HCT116 (cell line): ENCODE results near the gene RYR3. TPM values are rescaled to one million over a fixed set of nuclear protein-coding genes. Genes with fewer than 3 reads are reported as not detected.

Experiments used
- ATAC-seq: fragments of 200-7000 bp; cut with Tn5 transposase; 2 replicates; pipeline ENCODE4 v1.9.1; 2020; ENCODE audit warnings: mild to moderate bottlenecking, moderate library complexity
- BruUV-seq: library from RNA; stranded (reverse); fragments of 400-500 nt; replicated peaks from 2 replicates; lab custom pipeline; 2021; lab: Mats Ljungman, UMichigan
- CTCF ChIA-PET: fragments of 300-600 bp; sonication (Branson Sonifier 250); formaldehyde crosslinking; loops from one replicate; lab custom pipeline; 2021; ENCODE audit warnings: antibody characterized with exemption; lab: Charles Lee
- POLR2A ChIA-PET: fragments of 300-600, 350-600 bp; sonication (Branson Sonifier 250); formaldehyde crosslinking; loops from one replicate; lab custom pipeline; 2021; ENCODE audit warnings: antibody characterized with exemption; lab: Charles Lee
- RAD21 ChIA-PET, 2 experiments: fragments of 300-600 bp; sonication (Branson Sonifier 250); formaldehyde crosslinking; loops; one replicate each; lab custom pipeline; 2023; ENCODE audit warnings: low total read pairs in 2 of 2; ENCODE audit not compliant: uncharacterized antibody in 2 of 2, unreplicated experiment in 2 of 2, low non-redundant PET in 1 of 2; lab: Charles Lee
- DNase-seq: peaks from one replicate; pipeline ENCODE4 v3.0.0-alpha.2; 2010; ENCODE audit warnings: low read depth, low spot score
- H2AFZ ChIP-seq: fragments of 200-600 bp; shearing (Covaris generic), sonication (generic); 2 replicates; pipeline ENCODE4 v1.6.1; 2017; ENCODE audit warnings: low read depth, mixed run types, mixed read lengths, antibody characterized with exemption, low read length; ENCODE audit not compliant: poor library complexity, severe bottlenecking
- H3K27ac ChIP-seq: 2 replicates; pipeline ENCODE4 v1.5.1; 2012; ENCODE audit warnings: low read depth, low read length
- H3K27me3 ChIP-seq: fragments of 200-600 bp; sonication (generic); 2 replicates; pipeline ENCODE4 v1.6.1; 2016; ENCODE audit warnings: mixed run types, low read length, mixed read lengths; ENCODE audit not compliant: insufficient read depth
- H3K36me3 ChIP-seq, 2 experiments: fragments of 200-500 bp in 1 of 2; fragments of 200-600 bp in 1 of 2; sonication (Bioruptor generic) in 1 of 2; sonication (generic) in 1 of 2; 2 replicates each; pipeline versions ENCODE4 v1.5.1 to v1.6.1; 2014 to 2016; ENCODE audit warnings: low read length in 2 of 2, inconsistent platforms in 1 of 2, mixed read lengths in 1 of 2, mixed run types in 1 of 2; ENCODE audit not compliant: insufficient read depth in 2 of 2, control insufficient read depth in 1 of 2
- H3K4me1 ChIP-seq, 2 experiments: fragments of 200-600 bp in 1 of 2; sonication (generic) in 1 of 2; 2 replicates each; pipeline versions ENCODE4 v1.5.1 to v1.6.1; 2012 to 2017; ENCODE audit warnings: low read length in 2 of 2, inconsistent platforms in 1 of 2, mild to moderate bottlenecking in 1 of 2, mixed read lengths in 1 of 2, mixed run types in 1 of 2, moderate library complexity in 1 of 2; ENCODE audit not compliant: insufficient read depth in 2 of 2, control insufficient read depth in 1 of 2
- H3K4me2 ChIP-seq: fragments of 200-600 bp; sonication (generic); 2 replicates; pipeline ENCODE4 v1.6.1; 2017; ENCODE audit warnings: mixed run types, low read length, mixed read lengths
- H3K4me3 ChIP-seq, 2 experiments: fragments of 200-600 bp in 1 of 2; sonication (generic) in 1 of 2; replicated peaks in 1 of 2; 2 replicates each; pipeline ENCODE4 v1.5.1; 2011 to 2016; ENCODE audit warnings: low read length in 2 of 2, control low read depth in 1 of 2, low read depth in 1 of 2, mild to moderate bottlenecking in 1 of 2, mixed read lengths in 1 of 2, mixed run types in 1 of 2
- H3K79me2 ChIP-seq: fragments of 200-600 bp; sonication (generic); 2 replicates; pipeline ENCODE4 v1.6.1; 2017; ENCODE audit warnings: mild to moderate bottlenecking, mixed run types, low read length, moderate library complexity, mixed read lengths; ENCODE audit not compliant: insufficient read depth
- H3K9ac ChIP-seq: fragments of 200-600 bp; sonication (generic); 2 replicates; pipeline ENCODE4 v1.6.1; 2016; ENCODE audit warnings: low read length, mixed read lengths
- H3K9me2 ChIP-seq: fragments of 200-600 bp; sonication (generic), shearing (Covaris generic); 2 replicates; pipeline ENCODE4 v1.6.1; 2017; ENCODE audit warnings: mixed run types, mild to moderate bottlenecking, moderate library complexity; ENCODE audit not compliant: insufficient read depth
- H3K9me3 ChIP-seq, 2 experiments: fragments of 200-500 bp in 1 of 2; fragments of 200-600 bp in 1 of 2; sonication (Bioruptor generic) in 1 of 2; sonication (generic) in 1 of 2; 2 replicates each; pipeline ENCODE4 v1.6.1; 2014 to 2017; ENCODE audit warnings: low read length in 2 of 2, mixed read lengths in 2 of 2, inconsistent platforms in 1 of 2, low read depth in 1 of 2, mild to moderate bottlenecking in 1 of 2, mixed run types in 1 of 2, moderate library complexity in 1 of 2; ENCODE audit not compliant: control insufficient read depth in 1 of 2, insufficient read depth in 1 of 2
- H4K20me1 ChIP-seq: fragments of 200-600 bp; sonication (generic), shearing (Covaris generic); 2 replicates; pipeline ENCODE4 v1.6.1; 2017; ENCODE audit warnings: mixed run types, mild to moderate bottlenecking, moderate library complexity; ENCODE audit not compliant: insufficient read depth
- CEBPB ChIP-seq: IDR thresholded peaks from 2 replicates; pipeline ENCODE4 v1.6.1; 2012; ENCODE audit warnings: low read depth
- EZH2phosphoT487 ChIP-seq: fragments of 200-600 bp; IDR thresholded peaks from 2 replicates; pipeline ENCODE4 v1.6.1; 2018; ENCODE audit warnings: antibody characterized with exemption, borderline replicate concordance
- POLR2AphosphoS5 ChIP-seq: IDR thresholded peaks from 2 replicates; pipeline ENCODE4 v1.6.1; 2011; ENCODE audit warnings: mild to moderate bottlenecking, low read depth, low read length, moderate library complexity
- RAD21 ChIP-seq: IDR thresholded peaks from 2 replicates; pipeline ENCODE4 v1.6.1; 2012; ENCODE audit warnings: low read depth, mild to moderate bottlenecking
- SIN3A ChIP-seq: IDR thresholded peaks from 2 replicates; pipeline ENCODE4 v1.6.1; 2012; ENCODE audit warnings: low read depth
- YY1 ChIP-seq: IDR thresholded peaks from 2 replicates; pipeline ENCODE4 v1.6.1; 2011; ENCODE audit warnings: low read length, low read depth, moderate library complexity, mild to moderate bottlenecking; ENCODE audit not compliant: insufficient replicate concordance; ENCODE audit errors: extremely low read depth
- ZFX ChIP-seq: fragments of 450-650 bp; IDR thresholded peaks from 2 replicates; pipeline ENCODE4 v1.6.1; 2017
- intact Hi-C: fragments of 100-400 bp; cut with micrococcal nuclease; formaldehyde crosslinking; loops from 2 replicates; pipeline ENCODE4 v1.10.0; 2022
- total RNA-seq: library from RNA; stranded (reverse); gene quantifications from one replicate; pipeline ENCODE4 v1.2.1, GENCODE V29; 2021; ENCODE audit not compliant: unreplicated experiment
- TF ChIP-seq, protein P1 (sequence below): IDR thresholded peaks from 2 replicates; pipeline ENCODE4 v1.6.1; 2011; ENCODE audit warnings: mild to moderate bottlenecking, low read length, moderate library complexity; ENCODE audit not compliant: insufficient replicate concordance; ENCODE audit errors: extremely low read depth
- TF ChIP-seq, protein P2 (sequence below), 3 experiments: fragments of 200-600 bp in 1 of 3; sonication (generic) in 1 of 3; IDR thresholded peaks in 2 of 3; conservative IDR thresholded peaks in 1 of 3; 2 replicates each; pipeline ENCODE4 v1.5.1; 2012 to 2017; ENCODE audit warnings: low read depth in 2 of 3, low read length in 2 of 3, antibody characterized with exemption in 1 of 3, borderline replicate concordance in 1 of 3, control low read depth in 1 of 3, mild to moderate bottlenecking in 1 of 3, mixed read lengths in 1 of 3, mixed run types in 1 of 3, moderate library complexity in 1 of 3; ENCODE audit not compliant: insufficient read depth in 1 of 3
- TF ChIP-seq, protein P3 (sequence below): IDR thresholded peaks from 2 replicates; pipeline ENCODE4 v1.6.1; 2012; ENCODE audit warnings: low read depth

RYR3 gene
- total RNA-seq, 1 experiment from 2014 or later: not detected

DNA sequence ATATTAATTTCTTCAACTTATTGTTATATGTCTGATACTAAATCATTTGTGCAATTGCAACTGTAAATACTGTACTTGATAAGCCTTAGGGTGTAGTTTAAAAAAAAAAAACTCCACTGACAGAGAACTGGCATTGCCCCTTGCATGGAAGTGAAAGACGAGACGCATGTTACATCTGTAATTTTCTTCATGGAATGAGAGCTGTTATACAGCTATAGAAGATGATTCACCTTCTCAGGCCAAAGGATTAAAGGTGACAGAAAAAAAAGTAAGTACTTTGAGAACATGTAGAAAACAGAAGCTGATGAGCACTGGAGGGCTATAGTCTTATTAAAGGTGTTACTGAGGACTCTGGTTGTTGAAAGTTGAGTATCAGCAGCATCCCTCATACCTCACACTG is 16.1 kb downstream of the RYR3 start:
- H3K27me3 ChIP-seq: peaks cover 87% of the 10 kb centered on the region
- DNase-seq: no peak

More for the DNA sequence above, 16.1 kb downstream of the RYR3 start:
- no peak for ATAC-seq
- POLR2A ChIA-PET: no interaction called here
- Histone ChIP-seq H4K20me1 (no peaks in the 10 kb centered on the region), H3K4me2 (no peak overlapping the region), H3K9ac (no peak overlapping the region), H3K4me3 (no peak overlapping the region), H3K4me1 (no peaks in the 10 kb centered on the region), H3K36me3 (no peaks in the 10 kb centered on the region), H3K9me3 (no peaks in the 10 kb centered on the region), H2AFZ (no peak overlapping the region), H3K9me2 (no peaks in the 10 kb centered on the region), H3K27ac (no peak overlapping the region), H3K79me2 (no peaks in the 10 kb centered on the region)
- no peak for TF ChIP-seq POLR2AphosphoS5
- TF ChIP-seq EZH2phosphoT487: no peak
- TF ChIP-seq, protein P1, sequence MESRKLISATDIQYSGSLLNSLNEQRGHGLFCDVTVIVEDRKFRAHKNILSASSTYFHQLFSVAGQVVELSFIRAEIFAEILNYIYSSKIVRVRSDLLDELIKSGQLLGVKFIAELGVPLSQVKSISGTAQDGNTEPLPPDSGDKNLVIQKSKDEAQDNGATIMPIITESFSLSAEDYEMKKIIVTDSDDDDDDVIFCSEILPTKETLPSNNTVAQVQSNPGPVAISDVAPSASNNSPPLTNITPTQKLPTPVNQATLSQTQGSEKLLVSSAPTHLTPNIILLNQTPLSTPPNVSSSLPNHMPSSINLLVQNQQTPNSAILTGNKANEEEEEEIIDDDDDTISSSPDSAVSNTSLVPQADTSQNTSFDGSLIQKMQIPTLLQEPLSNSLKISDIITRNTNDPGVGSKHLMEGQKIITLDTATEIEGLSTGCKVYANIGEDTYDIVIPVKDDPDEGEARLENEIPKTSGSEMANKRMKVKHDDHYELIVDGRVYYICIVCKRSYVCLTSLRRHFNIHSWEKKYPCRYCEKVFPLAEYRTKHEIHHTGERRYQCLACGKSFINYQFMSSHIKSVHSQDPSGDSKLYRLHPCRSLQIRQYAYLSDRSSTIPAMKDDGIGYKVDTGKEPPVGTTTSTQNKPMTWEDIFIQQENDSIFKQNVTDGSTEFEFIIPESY: no peak
- no peak for TF ChIP-seq YY1
- no peak for TF ChIP-seq ZFX
- TF ChIP-seq, protein P2, sequence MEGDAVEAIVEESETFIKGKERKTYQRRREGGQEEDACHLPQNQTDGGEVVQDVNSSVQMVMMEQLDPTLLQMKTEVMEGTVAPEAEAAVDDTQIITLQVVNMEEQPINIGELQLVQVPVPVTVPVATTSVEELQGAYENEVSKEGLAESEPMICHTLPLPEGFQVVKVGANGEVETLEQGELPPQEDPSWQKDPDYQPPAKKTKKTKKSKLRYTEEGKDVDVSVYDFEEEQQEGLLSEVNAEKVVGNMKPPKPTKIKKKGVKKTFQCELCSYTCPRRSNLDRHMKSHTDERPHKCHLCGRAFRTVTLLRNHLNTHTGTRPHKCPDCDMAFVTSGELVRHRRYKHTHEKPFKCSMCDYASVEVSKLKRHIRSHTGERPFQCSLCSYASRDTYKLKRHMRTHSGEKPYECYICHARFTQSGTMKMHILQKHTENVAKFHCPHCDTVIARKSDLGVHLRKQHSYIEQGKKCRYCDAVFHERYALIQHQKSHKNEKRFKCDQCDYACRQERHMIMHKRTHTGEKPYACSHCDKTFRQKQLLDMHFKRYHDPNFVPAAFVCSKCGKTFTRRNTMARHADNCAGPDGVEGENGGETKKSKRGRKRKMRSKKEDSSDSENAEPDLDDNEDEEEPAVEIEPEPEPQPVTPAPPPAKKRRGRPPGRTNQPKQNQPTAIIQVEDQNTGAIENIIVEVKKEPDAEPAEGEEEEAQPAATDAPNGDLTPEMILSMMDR (IDR thresholded peaks at IDR 0.05 in 2 of 3, conservative IDR thresholded peaks at IDR 0.05 in 1 of 3; ENCODE audit: borderline replicate concordance in 1 of 3, insufficient read depth in 1 of 3, low read depth in 2 of 3, low read length in 2 of 3): no peak
- TF ChIP-seq RAD21: no peak
- no peak for TF ChIP-seq CEBPB
- TF ChIP-seq SIN3A: no peak
- TF ChIP-seq, protein P3, sequence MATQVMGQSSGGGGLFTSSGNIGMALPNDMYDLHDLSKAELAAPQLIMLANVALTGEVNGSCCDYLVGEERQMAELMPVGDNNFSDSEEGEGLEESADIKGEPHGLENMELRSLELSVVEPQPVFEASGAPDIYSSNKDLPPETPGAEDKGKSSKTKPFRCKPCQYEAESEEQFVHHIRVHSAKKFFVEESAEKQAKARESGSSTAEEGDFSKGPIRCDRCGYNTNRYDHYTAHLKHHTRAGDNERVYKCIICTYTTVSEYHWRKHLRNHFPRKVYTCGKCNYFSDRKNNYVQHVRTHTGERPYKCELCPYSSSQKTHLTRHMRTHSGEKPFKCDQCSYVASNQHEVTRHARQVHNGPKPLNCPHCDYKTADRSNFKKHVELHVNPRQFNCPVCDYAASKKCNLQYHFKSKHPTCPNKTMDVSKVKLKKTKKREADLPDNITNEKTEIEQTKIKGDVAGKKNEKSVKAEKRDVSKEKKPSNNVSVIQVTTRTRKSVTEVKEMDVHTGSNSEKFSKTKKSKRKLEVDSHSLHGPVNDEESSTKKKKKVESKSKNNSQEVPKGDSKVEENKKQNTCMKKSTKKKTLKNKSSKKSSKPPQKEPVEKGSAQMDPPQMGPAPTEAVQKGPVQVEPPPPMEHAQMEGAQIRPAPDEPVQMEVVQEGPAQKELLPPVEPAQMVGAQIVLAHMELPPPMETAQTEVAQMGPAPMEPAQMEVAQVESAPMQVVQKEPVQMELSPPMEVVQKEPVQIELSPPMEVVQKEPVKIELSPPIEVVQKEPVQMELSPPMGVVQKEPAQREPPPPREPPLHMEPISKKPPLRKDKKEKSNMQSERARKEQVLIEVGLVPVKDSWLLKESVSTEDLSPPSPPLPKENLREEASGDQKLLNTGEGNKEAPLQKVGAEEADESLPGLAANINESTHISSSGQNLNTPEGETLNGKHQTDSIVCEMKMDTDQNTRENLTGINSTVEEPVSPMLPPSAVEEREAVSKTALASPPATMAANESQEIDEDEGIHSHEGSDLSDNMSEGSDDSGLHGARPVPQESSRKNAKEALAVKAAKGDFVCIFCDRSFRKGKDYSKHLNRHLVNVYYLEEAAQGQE: no peak
- RAD21 ChIA-PET: no interaction called here
- intact Hi-C loops: no loop called here
- CTCF ChIA-PET: no interaction called here
- no TSS peak for BruUV-seq
